AG09309 (cell line): ENCODE measurements around the gene CHADL.

Experiments used
- DNase-seq: peaks from one replicate; pipeline ENCODE4 v3.0.0-alpha.2; 2010; ENCODE audit warnings: low read depth
- H3K4me3 ChIP-seq: 2 replicates; pipeline ENCODE4 v1.5.1; 2011; ENCODE audit warnings: mild to moderate bottlenecking, low read depth, low read length, moderate library complexity; ENCODE audit not compliant: control insufficient read depth
- TF ChIP-seq, protein P1 (sequence below): IDR thresholded peaks from 2 replicates; pipeline ENCODE4 v1.5.1; 2011; ENCODE audit warnings: mild to moderate bottlenecking, low read depth, low read length, inconsistent platforms; ENCODE audit not compliant: insufficient read depth, control insufficient read depth; ENCODE audit errors: missing control alignments

CHADL gene

DNA sequence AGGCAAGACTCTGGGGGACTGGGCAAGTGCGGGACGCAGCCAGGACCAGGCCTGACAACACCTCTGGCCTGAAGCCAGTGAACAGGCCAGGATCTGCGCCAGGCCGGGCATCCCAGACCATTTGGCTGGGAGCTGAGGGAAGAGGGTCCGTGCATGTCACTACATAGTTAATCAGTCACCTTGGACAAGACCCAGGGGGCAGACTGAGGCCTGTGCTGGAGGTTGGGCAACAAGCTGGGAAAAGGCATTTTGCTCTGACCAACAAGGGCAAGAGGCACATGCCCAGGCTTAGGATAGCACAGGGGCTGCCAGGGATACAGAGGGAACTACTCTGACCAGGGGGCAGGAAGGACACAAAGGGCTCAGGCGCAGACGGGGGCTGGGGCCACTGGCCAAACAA is 7.0 kb upstream of the CHADL start:
- no peak overlapping the region for H3K4me3 ChIP-seq
- TF ChIP-seq, protein P1, sequence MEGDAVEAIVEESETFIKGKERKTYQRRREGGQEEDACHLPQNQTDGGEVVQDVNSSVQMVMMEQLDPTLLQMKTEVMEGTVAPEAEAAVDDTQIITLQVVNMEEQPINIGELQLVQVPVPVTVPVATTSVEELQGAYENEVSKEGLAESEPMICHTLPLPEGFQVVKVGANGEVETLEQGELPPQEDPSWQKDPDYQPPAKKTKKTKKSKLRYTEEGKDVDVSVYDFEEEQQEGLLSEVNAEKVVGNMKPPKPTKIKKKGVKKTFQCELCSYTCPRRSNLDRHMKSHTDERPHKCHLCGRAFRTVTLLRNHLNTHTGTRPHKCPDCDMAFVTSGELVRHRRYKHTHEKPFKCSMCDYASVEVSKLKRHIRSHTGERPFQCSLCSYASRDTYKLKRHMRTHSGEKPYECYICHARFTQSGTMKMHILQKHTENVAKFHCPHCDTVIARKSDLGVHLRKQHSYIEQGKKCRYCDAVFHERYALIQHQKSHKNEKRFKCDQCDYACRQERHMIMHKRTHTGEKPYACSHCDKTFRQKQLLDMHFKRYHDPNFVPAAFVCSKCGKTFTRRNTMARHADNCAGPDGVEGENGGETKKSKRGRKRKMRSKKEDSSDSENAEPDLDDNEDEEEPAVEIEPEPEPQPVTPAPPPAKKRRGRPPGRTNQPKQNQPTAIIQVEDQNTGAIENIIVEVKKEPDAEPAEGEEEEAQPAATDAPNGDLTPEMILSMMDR: no peak
- DNase-seq: no peak

DNA sequence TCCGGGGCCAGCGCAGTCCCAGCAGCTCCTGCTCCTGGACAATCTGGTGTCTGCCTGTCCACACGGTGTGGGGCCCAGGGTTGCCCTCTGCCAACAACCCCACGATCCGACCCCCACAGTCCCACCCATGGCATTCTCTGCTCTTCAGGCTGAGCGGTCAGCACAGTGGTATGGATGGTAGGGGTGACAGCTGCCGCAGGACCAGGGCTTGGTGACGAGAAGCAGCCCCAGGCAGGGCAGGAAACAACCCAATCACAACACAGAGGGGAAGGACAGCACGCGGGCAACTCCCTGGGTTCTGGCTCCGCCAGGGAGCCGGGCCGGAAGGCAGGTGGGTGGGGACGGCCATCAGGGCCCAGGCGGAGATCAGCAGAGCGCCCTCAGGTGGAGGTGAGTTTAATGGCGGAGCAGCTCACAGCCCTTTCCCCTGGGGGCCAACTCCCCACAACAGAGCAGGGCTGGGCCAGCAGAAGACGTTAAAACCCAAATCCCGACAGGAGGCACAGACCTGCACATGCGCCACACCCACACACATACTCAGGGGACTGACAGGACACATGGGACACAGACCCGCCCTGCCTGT is 5.3 kb upstream of the CHADL start:
- H3K4me3 ChIP-seq: no peak overlapping the region
- TF ChIP-seq, protein P1: no peak
- DNase-seq: no peak

DNA sequence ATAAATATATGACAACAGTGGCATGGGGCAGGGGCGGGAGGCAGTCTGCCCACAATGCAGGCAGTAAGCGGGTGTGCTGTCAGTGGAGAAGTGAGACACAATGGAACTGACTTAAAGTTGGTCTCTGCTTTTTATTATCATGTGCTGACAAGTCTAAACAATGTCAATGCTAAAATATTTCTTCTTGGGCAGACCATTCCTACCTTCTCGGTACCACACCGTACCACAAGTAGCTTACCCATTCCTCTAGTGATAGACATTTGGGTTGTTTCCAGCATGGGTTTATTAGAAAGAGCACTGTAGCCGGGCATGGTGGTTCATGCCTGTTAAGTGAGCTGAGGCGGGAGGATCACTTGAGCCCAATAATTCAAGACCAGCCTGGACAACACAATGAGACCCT is 2.6 kb upstream of the CHADL start:
- H3K4me3 ChIP-seq: no peak overlapping the region
- no peak for DNase-seq
- TF ChIP-seq, protein P1: no peak

DNA sequence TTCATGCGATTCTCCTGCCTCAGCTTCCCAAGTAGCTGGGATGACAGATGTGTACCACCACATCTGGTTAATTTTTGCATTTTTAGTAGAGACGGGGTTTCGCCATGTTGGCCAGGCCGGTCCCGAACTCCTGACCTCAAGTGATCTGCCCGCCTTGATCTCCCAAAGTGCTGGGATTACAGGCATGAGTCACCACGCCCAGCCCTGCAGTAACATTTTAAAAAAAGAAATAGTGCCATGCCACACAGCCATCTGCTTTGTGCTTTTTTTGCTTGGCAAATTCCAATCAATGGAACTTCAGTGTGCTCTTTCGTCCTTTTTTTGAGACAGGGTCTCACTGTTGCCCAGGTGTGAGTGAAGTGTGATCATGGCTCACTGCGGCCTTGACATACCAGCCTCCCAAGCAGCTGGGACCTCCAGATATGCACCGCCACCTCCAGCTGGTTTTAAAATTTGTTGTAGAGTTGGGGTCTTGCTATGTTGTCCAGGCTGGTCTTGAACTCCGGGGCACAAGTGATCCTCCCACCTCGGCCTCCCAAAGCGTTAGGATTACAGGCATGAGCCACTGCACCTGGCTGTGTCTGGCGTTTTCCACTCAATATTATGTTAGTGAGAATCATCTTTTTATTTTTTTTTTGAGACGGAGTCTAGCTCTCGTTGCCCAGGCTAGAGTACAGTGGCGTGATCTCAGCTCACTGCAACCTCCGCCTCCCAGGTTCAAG is 1.8 kb upstream of the CHADL start:
- no peak for DNase-seq
- TF ChIP-seq, protein P1: no peak

DNA sequence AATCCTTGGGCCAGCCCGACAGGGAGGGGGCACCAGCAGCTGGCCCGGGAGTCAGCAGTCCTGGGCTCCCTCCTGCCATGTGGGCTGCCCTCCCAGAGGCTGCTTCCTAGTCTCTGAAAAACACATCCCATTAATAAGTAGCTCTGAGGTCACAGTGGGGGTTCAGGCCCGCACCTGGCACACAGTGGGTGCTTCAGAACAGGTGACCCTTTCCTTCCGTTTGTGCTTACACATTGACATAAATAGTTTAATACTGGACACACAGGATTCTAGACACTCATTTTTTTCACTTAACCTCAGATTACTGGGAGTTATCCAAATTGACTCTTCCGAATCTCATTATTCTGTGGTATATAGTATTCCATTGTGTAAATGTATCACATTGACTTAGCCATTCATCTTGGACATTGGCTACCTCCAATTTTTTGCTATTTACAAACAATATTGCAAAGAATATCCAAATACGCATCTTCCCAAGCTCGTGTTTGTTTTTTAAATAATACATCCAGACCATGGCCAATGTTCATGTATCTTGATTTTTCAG is 474 bp upstream of the CHADL start:
- no peak for DNase-seq

More for the DNA sequence above, 1.8 kb upstream of the CHADL start:
- H3K4me3 ChIP-seq: no peak overlapping the region

GRCh38 chr22:41239443-41240128 is 1.1 kb downstream of the CHADL start:
- TF ChIP-seq, protein P1: no peak
- DNase-seq: no peak
- H3K4me3 ChIP-seq: no peak overlapping the region

More for the DNA sequence above, 474 bp upstream of the CHADL start:
- no peak overlapping the region for H3K4me3 ChIP-seq
- TF ChIP-seq, protein P1: no peak
